Measurements from ENCODE around the gene TEF. TPM values are rescaled to one million over a fixed set of nuclear protein-coding genes. Genes with fewer than 3 reads are reported as not detected.
"Not testable (repeated sequence)": the region's sequence is repeated elsewhere in the genome, so short reads cannot be mapped to it uniquely, and the experiment has no call there.

TEF gene
- total RNA-seq, 4 donors from 2014 or later, result 19.5 to 47.8 (median 36.6) TPM

- DNase-seq (ENCODE audit: extremely low spot score), result no peak
- Histone ChIP-seq H3K4me1 (no peaks in the 10 kb centered on the region), H3K27me3 (no peaks in the 10 kb centered on the region), H3K9me3 (no peaks in the 10 kb centered on the region), H3K4me3 (no peak overlapping the region), H3K36me3 (peaks cover 0 to 60% (median 52%) of the 10 kb centered on the region in 4 donors), H3K27ac (replicated peaks in 1 of 4) (no peak overlapping the region)
- intact Hi-C loops (cut with DNase I), result no loop called here
- TF ChIP-seq POLR2AphosphoS5 (IDR thresholded peaks at IDR 0.05), result no peak
- TF ChIP-seq, protein P1, sequence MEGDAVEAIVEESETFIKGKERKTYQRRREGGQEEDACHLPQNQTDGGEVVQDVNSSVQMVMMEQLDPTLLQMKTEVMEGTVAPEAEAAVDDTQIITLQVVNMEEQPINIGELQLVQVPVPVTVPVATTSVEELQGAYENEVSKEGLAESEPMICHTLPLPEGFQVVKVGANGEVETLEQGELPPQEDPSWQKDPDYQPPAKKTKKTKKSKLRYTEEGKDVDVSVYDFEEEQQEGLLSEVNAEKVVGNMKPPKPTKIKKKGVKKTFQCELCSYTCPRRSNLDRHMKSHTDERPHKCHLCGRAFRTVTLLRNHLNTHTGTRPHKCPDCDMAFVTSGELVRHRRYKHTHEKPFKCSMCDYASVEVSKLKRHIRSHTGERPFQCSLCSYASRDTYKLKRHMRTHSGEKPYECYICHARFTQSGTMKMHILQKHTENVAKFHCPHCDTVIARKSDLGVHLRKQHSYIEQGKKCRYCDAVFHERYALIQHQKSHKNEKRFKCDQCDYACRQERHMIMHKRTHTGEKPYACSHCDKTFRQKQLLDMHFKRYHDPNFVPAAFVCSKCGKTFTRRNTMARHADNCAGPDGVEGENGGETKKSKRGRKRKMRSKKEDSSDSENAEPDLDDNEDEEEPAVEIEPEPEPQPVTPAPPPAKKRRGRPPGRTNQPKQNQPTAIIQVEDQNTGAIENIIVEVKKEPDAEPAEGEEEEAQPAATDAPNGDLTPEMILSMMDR (IDR thresholded peaks at IDR 0.05), result no peak
- TF ChIP-seq POLR2A (IDR thresholded peaks at IDR 0.05; ENCODE audit: low read depth), result no peak
- no peak for TF ChIP-seq EP300 (IDR thresholded peaks at IDR 0.05)
- 79% methylated on average over 9 of the region's 9 CpGs for WGBS
These were observed 44.1 kb downstream of the TEF start for GRCh38 chr22:41425660-41426365.

DNA sequence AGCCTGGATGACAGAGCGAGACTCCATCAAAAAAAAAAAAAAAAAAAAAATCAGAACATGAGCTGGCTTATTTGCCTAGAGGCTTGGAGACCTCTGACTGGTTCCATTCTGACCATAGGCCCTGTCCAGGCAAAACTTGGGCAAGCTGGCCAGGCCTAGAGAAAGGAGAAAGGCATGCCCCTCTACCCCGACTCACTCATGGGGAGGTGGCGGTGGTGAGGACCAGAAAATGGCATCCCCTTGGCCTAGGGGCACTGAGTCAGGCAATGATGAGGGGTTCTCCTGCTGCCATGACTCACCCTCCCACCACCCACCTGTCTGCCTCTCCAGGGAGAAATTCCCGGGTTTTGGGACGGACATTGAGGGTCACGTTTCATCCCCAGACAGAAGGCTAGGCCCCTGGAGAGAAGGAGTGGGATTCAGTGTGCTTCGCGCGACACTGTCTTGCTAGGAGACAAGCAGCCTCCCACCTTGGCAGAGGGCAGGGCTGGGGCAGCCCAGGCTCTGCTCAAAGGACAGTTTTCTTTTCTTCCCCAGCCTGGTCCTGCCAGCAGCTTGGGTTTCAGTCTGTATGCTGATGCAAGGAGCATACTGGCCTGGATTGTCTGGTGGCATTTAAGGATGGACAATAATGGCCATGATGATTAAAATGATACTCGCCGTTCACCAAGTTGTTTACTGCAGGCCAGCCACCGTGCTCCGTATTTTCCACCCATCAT lies 47.6 kb downstream of the TEF start:
- H3K27me3 ChIP-seq, result no peaks in the 10 kb centered on the region
- 91% methylated on average over 12 of the region's 13 CpGs for WGBS
- H3K36me3 ChIP-seq, result peaks cover 0 to 75% (median 67%) of the 10 kb centered on the region in 4 donors
- peaks cover 11 to 30% (median 26%) of the 10 kb centered on the region in 4 donors for H3K4me1 ChIP-seq
- no peaks in the 10 kb centered on the region for H3K9me3 ChIP-seq
- intact Hi-C loops (cut with DNase I), result no loop called here
- peak overlapping the region in 3 of 4 donors; percentile 31 to 35 (median 33) for H3K27ac ChIP-seq (replicated peaks in 1 of 4)
- DNase-seq (ENCODE audit: extremely low spot score), result no peak
- TF ChIP-seq EP300 (IDR thresholded peaks at IDR 0.05), result no peak
- no peak for TF ChIP-seq POLR2AphosphoS5 (IDR thresholded peaks at IDR 0.05)
- no peak for TF ChIP-seq POLR2A (IDR thresholded peaks at IDR 0.05; ENCODE audit: low read depth)
- TF ChIP-seq, protein P1 (IDR thresholded peaks at IDR 0.05), result no peak
- H3K4me3 ChIP-seq, result no peak overlapping the region

DNA sequence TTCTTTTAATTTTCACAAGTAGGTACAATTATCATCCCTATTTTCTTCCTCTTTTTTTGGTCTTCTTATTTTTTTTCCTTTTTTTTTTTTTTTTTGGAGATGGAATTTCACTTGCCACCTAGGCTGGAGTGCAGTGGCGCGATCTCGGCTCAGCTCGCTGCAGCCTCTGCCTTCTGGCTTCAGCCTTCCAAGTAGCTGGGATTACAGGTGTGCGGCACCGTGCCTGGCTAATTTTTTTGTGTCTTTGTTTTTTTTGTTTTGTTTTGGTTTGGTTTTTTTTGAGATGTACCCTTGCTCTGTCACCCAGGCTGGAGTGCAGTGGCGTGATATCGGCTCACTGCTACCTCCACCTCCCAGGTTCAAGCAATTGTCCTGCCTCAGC lies 48.2 kb downstream of the TEF start:
- Histone ChIP-seq H3K27me3 (no peaks in the 10 kb centered on the region), H3K4me1 (peaks cover 16 to 36% (median 31%) of the 10 kb centered on the region in 4 donors), H3K36me3 (peaks cover 3 to 75% (median 67%) of the 10 kb centered on the region in 4 donors), H3K27ac (replicated peaks in 1 of 4) (peak overlapping the region in 1 of 4 donors; percentile 31), H3K9me3 (no peaks in the 10 kb centered on the region), H3K4me3 (no peak overlapping the region)
- no peak for DNase-seq (ENCODE audit: extremely low spot score)
- 97% methylated on average over 8 of the region's 8 CpGs for WGBS
- intact Hi-C loops (cut with DNase I), result no loop called here
- TF ChIP-seq POLR2AphosphoS5 (IDR thresholded peaks at IDR 0.05), result no peak
- TF ChIP-seq, protein P1 (IDR thresholded peaks at IDR 0.05), result no peak
- TF ChIP-seq POLR2A (IDR thresholded peaks at IDR 0.05; ENCODE audit: low read depth), result no peak
- TF ChIP-seq EP300 (IDR thresholded peaks at IDR 0.05), result no peak

- 84% methylated on average over 3 of the region's 6 CpGs for WGBS
- H3K36me3 ChIP-seq, result peaks cover 20 to 76% (median 69%) of the 10 kb centered on the region in 4 donors
These were observed 49.9 kb downstream of the TEF start for GRCh38 chr22:41431656-41432055.

DNA sequence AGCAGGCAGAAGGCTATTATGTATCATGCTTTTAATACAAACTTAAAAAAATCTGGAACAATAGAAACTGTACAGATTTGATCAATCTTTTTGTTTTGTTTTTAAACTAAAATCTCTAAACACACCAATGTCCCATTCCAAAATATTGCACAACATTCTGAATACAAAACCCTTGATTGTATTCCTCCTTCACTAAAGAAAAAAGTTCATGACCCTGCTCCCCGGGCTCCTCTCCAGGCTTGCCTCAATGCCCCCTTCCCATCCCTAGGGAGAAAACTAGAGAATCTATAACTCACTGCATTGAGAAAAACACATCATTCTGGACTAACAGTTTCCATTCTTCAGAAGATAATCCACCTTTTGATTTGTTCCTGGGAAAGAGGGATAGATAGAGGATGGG lies 51.7 kb downstream of the TEF start:
- peak in 1 of 2 donors; percentile 0 for TF ChIP-seq POLR2AphosphoS5 (IDR thresholded peaks at IDR 0.05)
- 94% methylated on average over 1 of the region's 1 CpG for WGBS
- H3K4me3 ChIP-seq; DNase-seq (ENCODE audit: extremely low spot score); H3K9me3 ChIP-seq; intact Hi-C loops (cut with DNase I); H3K27me3 ChIP-seq: not testable (repeated sequence)
- Histone ChIP-seq H3K27ac (replicated peaks in 1 of 4) (peak overlapping the region; percentile 13 to 63 (median 48)), H3K4me1 (peaks cover 42 to 70% (median 65%) of the 10 kb centered on the region in 4 donors), H3K36me3 (peaks cover 27 to 76% (median 71%) of the 10 kb centered on the region in 4 donors)

More at GRCh38 chr22:41431656-41432055, 49.9 kb downstream of the TEF start:
- H3K9me3 ChIP-seq, result no peaks in the 10 kb centered on the region
- intact Hi-C loops (cut with DNase I), result no loop called here
- DNase-seq (ENCODE audit: extremely low spot score), result no peak
- TF ChIP-seq POLR2AphosphoS5 (IDR thresholded peaks at IDR 0.05), result peak in 1 of 2 donors; percentile 6
- no peak for TF ChIP-seq POLR2A (IDR thresholded peaks at IDR 0.05; ENCODE audit: low read depth)
- H3K27ac ChIP-seq (replicated peaks in 1 of 4), result peak overlapping the region in 2 of 4 donors; percentile 36 to 52
- H3K4me3 ChIP-seq, result no peak overlapping the region
- H3K27me3 ChIP-seq, result no peaks in the 10 kb centered on the region
- peaks cover 33 to 53% (median 48%) of the 10 kb centered on the region in 4 donors for H3K4me1 ChIP-seq

DNA sequence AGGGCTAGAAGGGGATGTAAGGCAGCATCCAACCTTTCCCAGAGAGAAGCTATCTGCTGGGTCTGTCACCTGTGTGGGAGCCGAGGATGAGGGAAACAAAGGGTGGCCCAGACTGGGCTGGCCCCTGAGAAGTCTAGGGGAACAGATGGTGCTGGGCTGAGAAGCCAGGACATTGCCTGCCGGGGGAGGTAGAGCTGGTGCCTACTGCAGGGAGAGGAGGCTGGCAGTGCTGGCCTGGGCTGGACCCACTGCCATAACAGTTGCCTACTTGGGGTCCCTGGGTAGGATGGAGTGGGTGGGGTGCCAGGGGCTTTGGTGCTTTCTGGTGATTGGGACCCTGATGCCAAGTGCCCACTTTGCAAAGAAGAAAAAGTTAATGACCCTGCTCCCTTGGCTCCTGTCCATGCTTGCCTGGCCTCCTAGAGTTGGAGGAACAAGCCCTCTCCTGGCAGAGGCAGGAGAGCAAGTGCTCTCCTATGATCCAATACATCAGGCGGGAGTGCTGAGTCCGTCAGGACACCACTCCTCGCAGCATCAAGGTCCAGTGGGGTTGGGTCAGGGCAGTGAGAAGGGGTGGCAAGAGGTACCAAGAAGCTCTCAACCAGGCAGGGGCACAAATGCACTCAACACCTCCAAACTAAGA lies 52.7 kb downstream of the TEF start:
- intact Hi-C loops (cut with DNase I); H3K4me3 ChIP-seq; H3K27me3 ChIP-seq; DNase-seq (ENCODE audit: extremely low spot score); H3K9me3 ChIP-seq: not testable (repeated sequence)
- 77% methylated on average over 5 of the region's 5 CpGs for WGBS
- Histone ChIP-seq H3K36me3 (peaks cover 33 to 75% (median 72%) of the 10 kb centered on the region in 4 donors), H3K27ac (replicated peaks in 1 of 4) (peak overlapping the region; percentile 44 to 63 (median 59)), H3K4me1 (peaks cover 51 to 80% (median 75%) of the 10 kb centered on the region in 4 donors)

Data from esophagus muscularis mucosa (tissue), 4 donors.